C4-2B (cell line): Measurements from ENCODE around the gene EPHA10.

ENCODE experiments used
- H3K27ac ChIP-seq: fragments of 450-650 bp; 2 replicates; pipeline ENCODE4 v1.5.1; 2017
- CTCF ChIP-seq: fragments of 450-650 bp; conservative IDR thresholded peaks from 2 replicates; pipeline ENCODE4 v1.5.1; 2017; ENCODE audit warnings: mild to moderate bottlenecking
- ZFX ChIP-seq: fragments of 450-650 bp; IDR thresholded peaks from 2 replicates; pipeline ENCODE4 v1.6.1; 2017

The EPHA10 gene

GRCh38 chr1:37764888-37765441 is at the start of gene EPHA10:
EPHA10 (minus strand) TSS chr1:37765120; CDS start chr1:37765066, 54 bp downstream.
- no peak within 1 kb of the TSS for H3K27ac ChIP-seq
- no peak for TF ChIP-seq CTCF
- no peak for TF ChIP-seq ZFX

DNA sequence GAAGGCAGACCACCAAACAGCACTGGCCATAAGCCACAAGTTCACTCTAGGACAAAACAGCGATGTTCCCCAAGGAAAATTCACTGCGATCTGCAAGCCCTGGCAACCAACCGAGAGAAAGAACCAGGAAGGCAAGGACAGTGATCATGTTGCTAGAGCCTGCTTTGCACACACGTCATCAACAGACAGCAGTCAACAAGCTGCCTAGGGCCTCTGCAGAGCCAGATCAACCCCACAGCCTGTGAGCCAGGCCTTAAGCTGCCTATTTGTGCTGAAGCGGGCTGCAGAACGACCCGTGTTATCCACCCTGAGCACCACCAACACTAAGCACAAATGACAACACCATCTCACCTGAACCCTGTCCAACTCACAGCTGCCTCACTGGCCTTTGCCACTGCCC is 49.3 kb upstream of the EPHA10 start:
- TF ChIP-seq ZFX (no peak), CTCF (no peak)
- no peak overlapping the region for H3K27ac ChIP-seq

DNA sequence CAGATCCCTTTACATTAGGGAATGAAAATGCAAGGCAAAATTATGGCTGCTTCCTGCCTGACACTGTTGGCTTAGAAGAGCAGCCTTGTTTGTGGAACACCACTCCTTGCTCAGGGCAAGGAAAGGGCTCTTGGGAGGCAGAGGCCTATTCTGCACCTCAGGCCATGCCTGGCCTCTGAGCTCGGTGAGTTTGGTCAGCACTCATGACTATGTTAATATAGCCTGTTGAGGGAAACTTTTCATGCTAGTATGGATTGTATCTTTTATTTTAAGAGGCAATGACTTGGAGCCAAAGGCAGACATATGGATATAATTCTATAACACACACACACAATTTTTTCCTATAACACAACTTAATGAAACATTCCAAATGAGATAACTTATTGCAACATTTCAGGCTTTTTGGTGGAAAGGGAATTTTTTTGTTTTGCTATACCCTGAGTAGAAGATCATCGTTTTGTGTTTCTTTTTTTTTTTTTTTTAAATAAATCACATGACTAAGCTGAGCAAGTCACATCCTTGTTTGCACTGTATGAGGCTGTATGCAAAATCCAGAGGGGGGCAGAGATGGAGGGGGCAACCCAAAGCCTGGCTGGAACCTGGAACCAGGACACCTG is 48.7 kb upstream of the EPHA10 start:
- no peak overlapping the region for H3K27ac ChIP-seq
- TF ChIP-seq ZFX = no peak
- no peak for TF ChIP-seq CTCF

DNA sequence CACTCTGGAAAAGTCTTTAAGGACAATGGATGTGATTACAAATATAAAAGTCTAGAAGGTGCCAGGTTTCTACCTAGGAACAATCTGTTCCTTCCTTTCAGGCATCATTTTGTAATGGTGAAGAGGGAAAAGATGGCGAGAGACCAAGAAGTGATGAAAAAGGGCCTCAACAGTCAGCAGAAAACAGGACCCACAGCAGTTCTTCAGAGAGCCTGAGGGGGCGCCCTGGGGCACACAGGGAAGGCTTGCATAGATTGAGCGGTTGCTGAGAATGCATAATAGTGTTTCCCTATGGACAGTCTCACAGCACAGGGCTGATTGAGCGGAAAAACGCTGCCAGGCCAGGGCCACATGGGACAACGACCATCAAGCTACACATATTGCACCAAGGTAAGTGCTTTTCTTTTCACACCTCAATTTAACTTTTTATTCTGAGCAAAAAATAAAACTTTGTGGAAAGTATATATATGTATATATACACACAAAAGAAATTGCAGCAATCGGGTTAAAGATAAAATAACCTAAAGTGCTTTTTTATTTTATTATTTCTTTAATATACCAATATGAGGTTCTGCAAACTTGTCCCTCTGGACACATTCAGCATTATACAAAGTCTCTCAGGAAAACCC is 46.2 kb upstream of the EPHA10 start:
- H3K27ac ChIP-seq = no peak overlapping the region
- TF ChIP-seq ZFX = no peak
- TF ChIP-seq CTCF = peak; percentile 96

GRCh38 chr1:37809942-37810341 is 45.0 kb upstream of the EPHA10 start:
- H3K27ac ChIP-seq = no peak overlapping the region
- TF ChIP-seq CTCF (no peak), ZFX (no peak)

GRCh38 chr1:37808369-37809319 is 43.7 kb upstream of the EPHA10 start:
- TF ChIP-seq ZFX = no peak
- H3K27ac ChIP-seq = peak overlapping the region; percentile 91

GRCh38 chr1:37807555-37808368 is 42.8 kb upstream of the EPHA10 start, which contains the start of the genes C1orf122 and YRDC:
C1orf122 (plus strand) TSS chr1:37807790; CDS start chr1:37808405, 615 bp downstream.
YRDC (minus strand) TSS chr1:37808208; CDS start chr1:37808180, 28 bp downstream.
- peak within 1 kb of the TSS; percentile 91 for H3K27ac ChIP-seq
- TF ChIP-seq CTCF (no peak), ZFX (peak; percentile 99)
